GOT3 (cell line): Measurements from ENCODE around the gene ZBTB44.

Experiments used
- DNase-seq: peaks from one replicate; lab custom pipeline; 2025; ENCODE audit warnings: mixed read lengths; lab: John Stamatoyannopoulos, UW

The ZBTB44 gene

DNA sequence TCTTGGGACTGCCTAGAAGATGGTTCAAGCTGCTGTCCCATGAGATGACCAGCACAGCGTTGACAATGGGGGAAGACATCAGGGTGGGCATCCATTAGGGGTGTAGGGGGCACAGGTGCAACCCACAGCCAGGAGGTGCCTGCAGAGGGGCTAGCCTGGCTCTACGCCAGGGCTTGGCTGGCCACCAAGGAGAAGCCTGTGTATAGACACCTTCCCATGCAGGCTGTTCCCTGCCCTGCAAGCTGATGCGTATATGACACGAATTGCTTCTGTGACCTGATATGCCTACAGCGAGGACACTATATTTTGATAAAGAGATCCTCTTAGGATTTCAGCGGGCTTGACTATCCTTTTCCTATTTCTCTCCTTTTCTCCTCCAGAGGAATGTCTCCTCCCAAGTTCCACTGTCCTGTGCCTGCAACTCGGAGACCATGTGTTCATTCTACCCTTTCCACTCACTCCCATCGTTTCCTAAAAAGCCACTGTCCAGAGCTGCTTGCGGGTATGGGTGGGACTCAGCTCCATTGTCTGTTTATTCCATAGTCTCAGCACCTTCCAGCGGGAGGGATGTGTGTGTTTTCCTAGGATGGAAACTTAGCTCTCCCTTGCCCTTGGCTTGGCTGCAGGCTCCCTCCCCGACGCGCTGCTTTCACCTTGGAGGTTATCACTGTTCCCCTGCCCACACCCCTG, 99.0 kb downstream of the ZBTB44 start:
- DNase-seq = no peak

DNA sequence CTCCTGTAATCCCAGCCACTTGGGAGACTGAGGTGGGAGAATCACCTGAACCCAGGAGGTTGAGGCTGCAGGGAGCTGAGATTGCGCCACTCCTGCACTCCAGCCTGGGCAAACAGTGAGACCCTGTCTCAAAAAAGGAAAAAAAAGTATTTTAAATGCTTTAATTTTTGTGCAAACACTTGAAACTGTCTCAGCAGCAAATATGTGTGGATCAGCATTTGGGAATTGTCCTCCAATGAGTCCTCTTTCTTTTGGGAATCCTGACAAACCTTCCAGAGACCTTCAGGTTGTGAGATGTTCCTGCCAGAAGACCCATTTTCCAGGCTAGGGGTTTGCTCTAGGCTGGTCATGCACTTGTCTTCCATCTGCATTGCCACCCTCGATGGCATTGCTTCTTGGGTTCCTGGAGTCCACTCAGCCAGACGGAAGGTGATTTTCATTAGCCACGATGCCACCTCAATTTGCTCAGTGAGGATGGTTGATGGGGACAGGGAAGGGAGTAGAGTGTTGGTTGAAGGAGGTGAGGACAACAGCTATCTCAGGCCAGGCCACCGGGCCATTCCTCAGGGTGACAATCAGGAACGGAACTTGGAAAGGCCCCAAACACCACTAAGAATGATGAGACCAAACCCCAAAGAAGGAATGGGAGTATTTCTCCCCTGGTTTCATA, 99.7 kb downstream of the ZBTB44 start:
- DNase-seq = no peak

DNA sequence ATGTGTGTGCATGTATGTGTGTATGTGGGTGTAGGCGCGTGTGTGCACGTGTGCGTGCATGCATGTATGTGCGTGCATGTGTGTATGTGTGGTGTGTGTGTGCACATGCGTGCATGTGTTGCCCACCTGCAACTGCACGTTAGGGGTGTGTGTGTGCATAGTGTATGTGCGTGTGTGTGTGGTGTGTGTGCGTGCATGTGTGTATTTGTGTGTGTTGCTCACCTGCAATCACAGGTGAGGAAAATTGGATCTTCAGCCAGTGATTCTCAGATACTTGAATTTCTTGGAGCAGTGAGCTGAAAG, 100.8 kb downstream of the ZBTB44 start:
- no peak for DNase-seq

DNA sequence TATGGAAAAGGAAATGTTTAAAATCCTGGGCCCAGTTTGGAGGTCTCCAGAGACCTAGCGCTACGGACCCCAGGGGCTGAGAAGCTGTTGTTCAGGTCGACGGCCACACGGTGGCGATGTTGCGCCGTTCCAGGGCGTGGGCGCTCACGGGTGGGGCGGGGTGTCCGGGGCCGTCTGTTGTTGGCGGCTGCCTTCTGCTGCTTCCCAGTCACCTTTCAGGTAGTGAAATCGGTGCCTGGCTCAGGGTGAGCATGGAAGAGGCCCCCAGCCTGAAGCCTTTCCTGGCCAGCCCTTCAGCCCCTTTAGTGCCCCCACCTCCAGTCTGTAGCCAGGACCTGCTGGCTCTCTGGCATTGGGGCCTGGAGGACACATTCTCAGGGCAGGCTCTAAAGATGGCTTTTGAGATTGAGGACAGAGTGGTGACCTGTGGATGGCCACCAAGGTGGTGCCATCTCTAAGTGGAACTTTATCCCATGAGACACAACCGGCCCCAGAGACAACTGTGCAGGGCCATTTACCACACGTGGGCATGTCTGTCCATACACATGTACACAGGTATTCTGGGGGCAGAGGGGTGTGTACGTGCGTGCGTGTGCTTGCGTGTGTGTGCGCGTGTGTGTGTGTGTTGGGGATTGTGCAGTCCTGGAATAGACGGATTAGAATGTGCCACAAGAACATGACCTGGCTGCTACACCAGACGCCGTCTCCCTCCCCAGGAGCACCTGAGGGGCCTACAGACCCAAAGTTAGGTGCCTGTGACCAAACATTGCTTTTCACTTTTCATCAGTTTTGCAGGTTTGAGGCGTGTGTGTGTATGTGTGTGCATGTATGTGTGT, 101.4 kb downstream of the ZBTB44 start:
- DNase-seq = no peak

DNA sequence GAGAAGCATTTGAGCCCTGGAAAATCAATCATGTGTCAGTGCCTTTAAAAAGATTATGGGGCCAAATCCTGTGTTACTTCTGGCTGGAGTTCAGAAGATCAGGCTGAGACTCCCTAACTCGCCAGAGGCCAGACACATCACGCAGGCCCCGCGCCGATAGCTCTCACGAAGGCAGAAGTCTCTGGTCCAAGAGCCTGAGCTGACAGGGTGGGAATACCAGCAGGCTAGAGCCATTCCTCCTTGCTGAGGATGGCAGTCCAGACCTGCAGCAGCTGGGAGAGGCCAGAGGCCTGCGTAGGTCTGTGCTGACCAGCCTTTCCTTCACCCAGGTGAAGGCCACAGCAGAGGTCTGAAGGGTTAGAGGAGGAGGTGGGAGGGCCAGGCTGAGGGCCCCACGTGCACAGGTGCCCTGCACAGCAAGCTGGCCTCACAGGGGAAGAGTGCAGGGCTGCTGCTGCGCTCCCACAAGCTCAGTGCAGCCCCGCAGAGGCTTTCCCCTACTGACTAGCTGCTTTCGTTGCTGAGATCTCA, 102.2 kb downstream of the ZBTB44 start:
- DNase-seq = no peak

DNA sequence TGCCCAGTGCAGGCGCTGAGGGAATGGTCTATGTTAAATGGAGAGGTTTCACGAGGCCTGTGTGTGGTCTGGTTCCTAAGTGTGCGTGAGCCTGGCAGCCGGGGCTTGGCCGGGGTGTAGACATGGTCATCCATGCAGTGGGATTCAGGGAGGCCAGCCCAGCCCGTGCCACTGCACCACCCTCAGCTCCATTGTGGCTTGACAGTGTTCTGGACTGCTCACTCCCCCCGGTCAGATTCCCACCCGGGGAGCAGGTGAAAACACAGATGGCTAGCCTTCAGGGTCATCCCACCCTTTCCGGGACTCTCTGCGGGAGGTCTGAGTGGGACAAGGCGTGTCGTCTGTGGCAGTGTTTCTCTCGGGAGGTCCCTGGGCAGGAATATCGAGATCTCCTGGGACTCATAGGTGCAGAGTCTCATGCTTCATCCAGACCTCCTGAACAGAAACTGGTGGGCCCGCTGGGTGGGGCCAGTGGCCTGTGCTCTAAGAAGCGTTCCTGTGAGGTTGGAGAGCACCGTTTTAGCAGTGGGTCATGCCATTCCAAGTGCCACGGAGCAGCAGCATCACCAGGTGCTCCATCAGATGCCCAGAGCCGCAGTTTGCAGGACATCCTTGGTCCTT, 102.8 kb downstream of the ZBTB44 start:
- no peak for DNase-seq

DNA sequence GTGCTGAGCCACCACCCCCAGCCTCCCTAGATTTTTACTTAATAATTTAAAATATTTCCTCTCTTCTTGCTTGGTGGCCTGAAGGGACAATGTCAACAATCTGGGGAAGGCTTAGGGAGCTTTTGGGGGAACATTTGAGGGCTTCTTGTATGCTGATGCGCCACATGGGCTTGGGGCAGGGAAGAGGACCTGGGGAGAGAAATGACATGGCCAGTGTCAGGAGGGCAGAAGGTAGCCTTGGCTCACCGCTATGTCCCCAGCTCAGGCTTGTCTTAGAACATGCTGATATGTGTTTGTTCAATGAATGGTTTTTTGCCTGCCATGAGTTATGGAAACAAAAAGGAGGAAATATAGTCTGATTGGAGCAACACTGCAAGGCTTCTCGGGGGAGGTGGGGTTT, 103.6 kb downstream of the ZBTB44 start:
- DNase-seq = no peak

DNA sequence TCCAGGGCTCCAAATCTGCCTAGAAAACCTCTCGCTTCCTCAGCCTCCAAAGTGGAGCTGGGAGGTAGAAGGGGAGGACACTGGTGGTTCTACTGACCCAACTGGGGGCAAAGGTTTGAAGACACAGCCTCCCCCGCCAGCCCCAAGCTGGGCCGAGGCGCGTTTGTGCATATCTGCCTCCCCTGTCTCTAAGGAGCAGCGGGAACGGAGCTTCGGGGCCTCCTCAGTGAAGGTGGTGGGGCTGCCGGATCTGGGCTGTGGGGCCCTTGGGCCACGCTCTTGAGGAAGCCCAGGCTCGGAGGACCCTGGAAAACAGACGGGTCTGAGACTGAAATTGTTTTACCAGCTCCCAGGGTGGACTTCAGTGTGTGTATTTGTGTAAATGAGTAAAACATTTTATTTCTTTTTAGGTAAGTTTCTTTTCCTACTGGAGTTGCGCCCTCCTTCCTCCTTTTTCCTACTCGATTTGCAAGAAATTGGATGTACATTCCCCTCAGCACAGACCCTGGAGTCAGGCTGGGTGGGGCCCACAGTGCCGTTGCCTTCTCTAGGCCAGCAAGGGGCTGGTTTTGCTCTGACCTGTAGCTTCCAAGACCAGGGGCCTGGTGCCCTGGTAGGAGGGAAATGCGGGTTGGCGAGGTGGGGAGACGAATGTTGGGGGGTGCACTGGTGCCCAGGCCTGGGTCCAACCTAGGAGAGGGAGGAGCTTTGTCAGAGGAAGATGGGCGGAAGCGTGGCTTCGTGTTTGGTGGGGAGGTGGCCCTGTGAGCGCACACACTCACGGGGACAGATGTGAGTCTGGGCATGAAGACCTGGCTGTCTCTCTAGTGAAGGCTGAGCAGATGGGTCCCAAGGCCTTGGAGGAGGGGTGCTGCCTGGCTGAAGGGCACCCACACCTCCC, 104.5 kb downstream of the ZBTB44 start:
- no peak for DNase-seq

DNA sequence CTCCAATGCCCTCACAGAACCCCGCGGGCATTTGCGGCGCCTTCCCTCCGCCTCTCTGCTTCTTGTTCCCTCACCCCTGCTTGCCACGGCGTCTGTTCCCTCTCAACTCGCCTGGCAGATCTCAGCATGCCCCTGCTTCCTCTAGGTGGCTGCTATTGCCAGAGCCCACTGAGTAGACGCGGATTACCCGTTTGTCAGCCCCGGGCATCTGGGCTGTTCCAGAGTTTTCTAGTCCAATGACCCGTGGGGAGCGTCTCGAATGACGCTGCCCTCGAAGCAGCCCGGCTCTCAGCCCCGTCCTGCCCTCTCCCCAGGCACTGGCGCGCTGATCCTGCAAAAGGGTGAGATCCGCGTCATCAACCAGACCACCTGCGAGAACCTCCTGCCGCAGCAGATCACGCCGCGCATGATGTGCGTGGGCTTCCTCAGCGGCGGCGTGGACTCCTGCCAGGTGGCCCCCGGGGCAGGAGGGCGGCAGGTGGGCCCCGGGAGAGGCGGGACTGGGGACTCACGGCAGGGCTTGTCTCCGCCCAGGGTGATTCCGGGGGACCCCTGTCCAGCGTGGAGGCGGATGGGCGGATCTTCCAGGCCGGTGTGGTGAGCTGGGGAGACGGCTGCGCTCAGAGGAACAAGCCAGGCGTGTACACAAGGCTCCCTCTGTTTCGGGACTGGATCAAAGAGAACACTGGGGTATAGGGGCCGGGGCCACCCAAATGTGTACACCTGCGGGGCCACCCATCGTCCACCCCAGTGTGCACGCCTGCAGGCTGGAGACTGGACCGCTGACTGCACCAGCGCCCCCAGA, 105.4 kb downstream of the ZBTB44 start:
- no peak for DNase-seq

DNA sequence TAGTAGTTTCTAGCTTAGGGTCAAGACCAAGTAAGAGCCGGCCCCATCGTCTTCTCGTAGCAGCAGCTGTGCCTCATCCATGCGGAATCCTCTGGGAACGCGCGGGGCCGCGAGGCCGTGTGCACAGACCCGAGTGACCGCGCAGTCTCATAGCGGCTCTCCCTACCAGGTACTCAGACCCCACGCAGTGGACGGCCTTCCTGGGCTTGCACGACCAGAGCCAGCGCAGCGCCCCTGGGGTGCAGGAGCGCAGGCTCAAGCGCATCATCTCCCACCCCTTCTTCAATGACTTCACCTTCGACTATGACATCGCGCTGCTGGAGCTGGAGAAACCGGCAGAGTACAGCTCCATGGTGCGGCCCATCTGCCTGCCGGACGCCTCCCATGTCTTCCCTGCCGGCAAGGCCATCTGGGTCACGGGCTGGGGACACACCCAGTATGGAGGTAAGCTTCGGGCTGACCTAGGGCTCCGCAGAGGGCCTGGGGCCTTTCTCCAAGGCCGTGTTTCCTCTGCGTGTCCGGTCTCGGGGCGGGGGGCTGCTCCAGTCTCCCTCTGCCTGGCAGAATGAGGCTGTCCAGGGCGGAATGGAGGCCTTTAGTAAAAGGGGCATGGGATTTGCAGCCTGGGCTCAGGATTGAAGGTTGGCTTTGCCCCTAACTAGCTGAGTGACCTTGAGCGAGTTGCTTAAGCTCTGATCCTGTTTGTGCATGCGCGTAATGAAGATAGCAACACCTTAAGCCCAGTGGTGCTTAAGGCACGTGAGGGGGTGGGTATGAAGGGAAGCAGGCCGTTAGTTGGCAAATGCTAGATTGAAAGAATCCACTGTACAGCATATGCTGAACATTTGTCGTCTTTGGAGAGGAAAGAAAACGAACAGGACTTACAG, 106.2 kb downstream of the ZBTB44 start:
- DNase-seq = no peak

DNA sequence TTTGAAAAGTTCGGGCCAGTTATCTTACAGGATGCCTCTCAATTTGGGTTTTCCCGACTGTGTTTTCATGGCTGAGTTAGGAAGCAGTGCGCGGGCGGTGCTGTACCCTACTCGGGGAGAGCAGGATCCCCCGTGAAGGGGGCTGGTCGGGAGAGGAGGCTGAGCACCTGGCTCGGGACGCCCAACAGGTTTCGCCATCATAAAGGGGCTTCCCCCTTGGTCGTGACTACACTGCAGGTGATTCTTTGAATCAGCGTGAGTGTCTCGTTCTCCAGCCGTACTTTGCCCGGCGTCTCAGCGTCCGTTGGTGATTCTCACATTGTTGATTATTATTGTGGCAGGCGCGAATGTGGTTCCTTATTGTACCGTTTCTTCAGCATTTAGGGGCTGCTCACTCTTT, 108.6 kb downstream of the ZBTB44 start:
- DNase-seq = no peak

DNA sequence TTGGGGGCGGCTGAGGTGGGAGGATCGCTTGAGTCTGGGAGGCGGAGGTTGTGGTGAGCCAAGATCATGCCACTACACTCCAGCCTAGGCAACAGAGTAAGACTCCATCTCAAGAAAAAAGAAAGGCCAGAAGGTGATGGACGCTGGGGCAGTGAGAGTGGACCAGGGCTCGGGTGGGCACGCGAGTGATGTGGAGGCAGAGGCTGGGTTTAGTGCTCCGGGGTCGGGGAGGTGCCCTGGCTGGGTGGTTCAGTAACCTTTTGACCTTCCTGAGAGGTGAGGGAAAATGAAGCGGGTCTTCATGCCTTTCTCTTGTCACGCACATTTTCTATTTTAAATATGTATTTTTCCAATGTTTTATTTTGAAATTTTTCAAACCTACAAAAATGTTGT, 110.0 kb downstream of the ZBTB44 start:
- DNase-seq = no peak

DNA sequence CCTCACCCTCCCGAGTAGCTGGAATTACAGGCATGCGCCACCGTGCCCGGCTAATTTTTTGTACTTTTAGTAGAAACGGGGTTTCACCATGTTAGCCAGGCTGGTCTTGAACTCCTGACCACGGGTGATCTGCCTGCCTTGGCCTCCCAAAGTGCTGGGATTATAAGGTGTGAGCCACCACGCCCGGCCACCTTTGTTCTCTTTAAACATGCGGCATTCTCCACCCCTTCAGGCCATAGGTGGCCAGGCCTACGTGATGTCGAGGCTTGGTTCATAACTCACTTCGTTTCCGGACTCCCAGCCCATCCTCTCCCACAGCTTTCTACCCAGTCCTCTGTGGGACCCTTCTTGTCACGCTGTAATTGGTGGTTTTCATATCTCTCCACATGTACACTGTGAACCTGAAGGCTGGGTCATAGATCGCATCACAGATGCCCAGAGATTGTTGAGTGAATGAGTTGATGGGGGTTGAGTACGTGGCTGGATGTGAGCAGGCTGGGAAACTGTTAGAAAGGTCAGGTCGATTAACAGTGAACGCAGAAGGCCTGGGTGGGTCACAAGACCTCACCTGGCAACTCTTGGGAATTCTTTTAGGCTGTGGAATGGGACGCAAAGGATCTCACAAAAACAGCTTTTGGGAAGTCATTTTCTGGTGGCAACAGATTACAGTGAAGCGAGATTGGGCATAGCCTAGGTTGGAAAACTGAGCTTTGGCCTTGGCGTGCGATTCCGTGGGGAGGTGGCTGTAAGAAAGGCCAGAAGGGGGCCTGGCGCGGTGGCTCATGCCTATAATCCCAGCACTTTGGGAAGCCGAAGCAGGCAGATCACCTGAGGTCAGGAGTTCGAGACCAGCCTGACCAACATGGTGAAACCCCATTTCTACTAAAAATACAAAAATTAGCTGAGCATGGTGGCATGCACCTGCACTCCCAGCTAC, 110.7 kb downstream of the ZBTB44 start:
- DNase-seq = no peak

DNA sequence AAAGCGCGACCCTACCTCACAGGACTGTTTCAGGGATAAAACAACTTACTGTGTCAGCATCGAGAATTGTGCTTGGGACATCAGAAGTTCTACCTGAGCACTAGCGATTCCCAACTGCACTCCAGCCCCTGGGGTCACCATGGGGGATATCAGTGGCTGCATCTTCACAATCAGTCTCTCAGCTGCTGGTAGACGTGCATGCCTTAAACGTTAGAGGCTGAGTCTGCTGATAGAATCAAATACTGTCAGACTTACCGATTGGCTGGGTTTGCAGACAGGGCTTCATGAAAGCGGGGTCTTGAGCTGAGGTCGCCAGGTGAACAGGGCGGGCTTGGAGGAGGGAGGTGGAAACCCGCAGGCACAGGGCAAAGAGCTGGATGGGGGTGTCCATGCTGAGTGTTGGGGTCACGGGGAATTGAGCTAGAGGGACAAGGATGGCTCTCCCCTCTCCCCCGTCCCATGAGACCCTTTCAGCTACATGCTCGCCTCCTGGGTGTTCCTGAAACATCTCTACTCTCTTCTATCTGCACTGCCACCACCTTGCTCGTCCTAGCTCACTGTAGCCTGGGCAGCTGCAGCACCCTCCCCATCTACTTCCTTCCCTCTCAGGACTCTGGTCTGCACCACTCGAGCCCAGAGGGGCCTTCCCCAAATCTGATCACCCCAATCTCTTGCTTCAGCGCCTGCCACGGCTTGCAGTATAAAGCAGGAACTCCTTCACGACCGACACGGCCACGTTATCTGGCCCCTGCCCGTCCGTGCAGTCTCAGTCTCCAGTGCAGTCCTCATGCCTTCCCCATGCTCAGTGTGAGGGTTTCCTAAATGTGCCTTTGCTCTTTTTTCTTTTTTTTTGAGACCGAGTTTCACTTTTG, 111.7 kb downstream of the ZBTB44 start:
- DNase-seq = no peak

DNA sequence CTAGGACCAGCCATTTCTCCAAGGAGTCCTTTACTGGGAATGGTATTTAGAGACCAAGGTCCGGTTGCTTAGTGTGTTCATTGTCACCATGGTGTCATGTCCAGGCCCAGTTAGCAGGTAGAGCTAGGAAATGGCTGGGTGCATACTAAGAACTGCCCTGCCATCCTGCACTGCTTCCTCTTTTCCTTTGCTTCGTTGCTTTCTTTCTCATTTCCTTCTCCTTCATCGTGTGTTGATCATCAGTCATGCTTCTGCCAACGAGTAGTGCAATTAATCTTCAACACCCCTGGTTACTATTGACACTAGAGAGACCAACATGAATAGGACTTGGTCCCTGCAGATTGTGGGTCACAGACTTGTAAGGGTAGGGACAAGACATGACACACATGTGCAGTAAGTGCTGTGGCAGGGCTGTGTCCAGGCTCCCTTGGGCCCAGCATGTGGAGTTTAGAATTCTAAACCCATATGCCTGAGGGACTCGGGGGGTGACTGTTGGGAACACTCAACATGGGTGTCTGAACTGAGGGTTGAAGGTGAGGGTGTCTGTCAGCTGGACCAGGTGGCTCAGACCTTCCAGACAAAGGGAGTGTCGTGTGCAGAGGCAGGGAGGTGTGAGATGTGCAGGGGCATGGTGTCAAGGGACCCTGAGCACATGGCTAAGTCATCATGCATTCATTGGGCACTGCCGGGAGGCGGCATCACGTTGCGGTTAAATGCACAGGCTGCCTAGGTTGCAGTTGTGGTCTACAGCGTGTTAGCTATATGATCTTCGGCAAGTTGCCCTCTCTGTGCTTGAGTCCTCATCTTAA, 112.5 kb downstream of the ZBTB44 start:
- no peak for DNase-seq

DNA sequence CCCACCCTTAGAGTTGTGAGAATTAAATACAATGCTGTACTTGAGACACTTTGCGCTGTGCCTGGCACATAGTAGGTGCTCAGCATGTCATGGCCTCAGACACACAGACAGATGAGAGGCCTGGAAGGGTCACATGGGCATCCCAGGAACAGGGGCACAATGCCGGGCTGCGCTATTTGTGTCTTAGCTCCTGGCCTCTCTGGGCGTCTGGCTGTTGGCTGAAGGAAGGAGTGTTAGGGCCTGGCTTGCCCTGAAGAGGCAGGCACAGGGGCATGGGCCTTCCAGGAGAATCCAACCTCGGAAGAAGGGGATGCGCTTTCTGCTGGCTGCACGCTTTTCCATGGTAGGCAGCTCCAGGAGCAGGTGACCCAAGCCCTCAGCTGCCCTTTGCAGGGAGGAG, 113.7 kb downstream of the ZBTB44 start:
- DNase-seq = no peak

DNA sequence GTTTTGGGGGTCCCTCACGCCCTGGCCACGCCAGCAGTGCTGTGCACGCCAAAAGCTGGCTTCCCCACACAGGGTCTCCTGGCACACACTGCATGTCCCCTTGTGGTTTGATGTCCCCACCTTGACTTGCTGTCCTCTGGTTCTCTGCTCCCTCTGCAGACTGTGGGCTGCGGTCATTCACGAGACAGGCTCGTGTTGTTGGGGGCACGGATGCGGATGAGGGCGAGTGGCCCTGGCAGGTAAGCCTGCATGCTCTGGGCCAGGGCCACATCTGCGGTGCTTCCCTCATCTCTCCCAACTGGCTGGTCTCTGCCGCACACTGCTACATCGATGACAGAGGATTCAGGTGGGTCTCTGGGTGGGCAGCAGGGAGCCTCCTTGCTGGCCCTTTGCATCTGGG, 114.9 kb downstream of the ZBTB44 start:
- no peak for DNase-seq
